Stimulated activated CD4-positive, alpha-beta T cell treated with anti-CD3 and anti-CD28 coated beads, Interleukin-15, amount 100 ng/mL, for 48 hours (primary cell): ENCODE results near the gene CRHBP.
"Not testable (repeated sequence)": the region's sequence is repeated elsewhere in the genome, so short reads cannot be mapped to it uniquely, and the experiment has no call there.

Experiments used
- DNase-seq, 2 donors: peaks; one replicate each; pipeline ENCODE4 v3.0.0-alpha.2; 2020; ENCODE audit warnings: low read depth in 2 of 2

The CRHBP gene

GRCh38 chr5:76958991-76959767 lies 6.3 kb downstream of the CRHBP start:
- DNase-seq: no peak

- DNase-seq: no peak
These were observed 7.3 kb downstream of the CRHBP start for GRCh38 chr5:76960004-76960625.

- DNase-seq: no peak
These were observed 11.2 kb downstream of the CRHBP start for GRCh38 chr5:76964060-76964459.

GRCh38 chr5:76971511-76971910 lies 18.7 kb downstream of the CRHBP start:
- no peak for DNase-seq

- no peak for DNase-seq
These were observed 19.8 kb downstream of the CRHBP start for GRCh38 chr5:76972689-76973088.

GRCh38 chr5:76974785-76975184 lies 21.9 kb downstream of the CRHBP start:
- DNase-seq: no peak

- no peak for DNase-seq
These were observed 26.0 kb downstream of the CRHBP start for GRCh38 chr5:76978869-76979268.

- no peak for DNase-seq
These were observed 27.8 kb downstream of the CRHBP start for GRCh38 chr5:76980518-76981144.

GRCh38 chr5:76982450-76982849 lies 29.6 kb downstream of the CRHBP start:
- no peak for DNase-seq

- no peak for DNase-seq
These were observed 30.6 kb downstream of the CRHBP start for GRCh38 chr5:76983468-76983867.

GRCh38 chr5:76986825-76987526 lies 34.1 kb downstream of the CRHBP start:
- DNase-seq: no peak

- DNase-seq: no peak
These were observed 38.1 kb downstream of the CRHBP start for GRCh38 chr5:76990899-76991459.

- DNase-seq: not testable (repeated sequence)
These were observed 40.6 kb downstream of the CRHBP start for GRCh38 chr5:76993436-76993835.

- DNase-seq: no peak
These were observed 41.5 kb downstream of the CRHBP start for GRCh38 chr5:76994337-76994736.

GRCh38 chr5:76998251-76998650 lies 45.4 kb downstream of the CRHBP start:
- not testable (repeated sequence) for DNase-seq

GRCh38 chr5:76999451-76999850 lies 46.6 kb downstream of the CRHBP start:
- DNase-seq: no peak

GRCh38 chr5:77003246-77003645 lies 50.4 kb downstream of the CRHBP start:
- no peak for DNase-seq

GRCh38 chr5:77006124-77006523 lies 53.3 kb downstream of the CRHBP start:
- DNase-seq: no peak

- no peak for DNase-seq
These were observed 55.6 kb downstream of the CRHBP start for GRCh38 chr5:77008413-77008812.

GRCh38 chr5:77010243-77010642 lies 57.4 kb downstream of the CRHBP start:
- DNase-seq: no peak

- no peak for DNase-seq
These were observed 58.7 kb downstream of the CRHBP start for GRCh38 chr5:77011498-77011897.

GRCh38 chr5:77012601-77013000 lies 59.8 kb downstream of the CRHBP start:
- DNase-seq: no peak
